ENCODE measurements around the gene CDC20.

- TF ChIP-seq CTCF (IDR thresholded peaks at IDR 0.05; ENCODE audit: control extremely low read depth in 1 of 3, insufficient read depth in 1 of 3, low read depth in 1 of 3, low read length in 3 of 3) (no peak), MAX (IDR thresholded peaks at IDR 0.05) (no peak)
Measured at GRCh38 chr1:43398227-43398626, 39.4 kb downstream of the CDC20 start.

Data from H1 (cell line).